HG02943 (cell line): ENCODE results near the gene PPHLN1.
"Not testable (repeated sequence)": the region's sequence is repeated elsewhere in the genome, so short reads cannot be mapped to it uniquely, and the experiment has no call there.

Source experiments
- ATAC-seq: cut with Tn5 transposase; IDR thresholded peaks from one replicate; pipeline ENCODE4 v1.9.1; 2021; ENCODE audit warnings: mild to moderate bottlenecking, low read depth, moderate library complexity; ENCODE audit not compliant: unreplicated experiment

Gene PPHLN1

GRCh38 chr12:42364692-42365091 lies 38.7 kb downstream of the PPHLN1 start:
- no peak for ATAC-seq

- ATAC-seq, result no peak
These were observed 39.5 kb downstream of the PPHLN1 start for GRCh38 chr12:42365486-42365885.

GRCh38 chr12:42370013-42370412 lies 44.0 kb downstream of the PPHLN1 start:
- ATAC-seq, result no peak

GRCh38 chr12:42372154-42372791 lies 46.3 kb downstream of the PPHLN1 start:
- ATAC-seq, result peak; percentile 70

GRCh38 chr12:42373669-42374068 lies 47.7 kb downstream of the PPHLN1 start:
- no peak for ATAC-seq

- ATAC-seq, result no peak
These were observed 54.8 kb downstream of the PPHLN1 start for GRCh38 chr12:42380733-42381132.

- ATAC-seq, result no peak
These were observed 56.2 kb downstream of the PPHLN1 start for GRCh38 chr12:42382013-42382696.

- ATAC-seq, result no peak
These were observed 59.4 kb downstream of the PPHLN1 start for GRCh38 chr12:42385326-42385841.

GRCh38 chr12:42386308-42386707 lies 60.3 kb downstream of the PPHLN1 start:
- no peak for ATAC-seq

- ATAC-seq, result not testable (repeated sequence)
These were observed 62.1 kb downstream of the PPHLN1 start for GRCh38 chr12:42388086-42388485.

GRCh38 chr12:42394429-42394828 lies 68.5 kb downstream of the PPHLN1 start:
- no peak for ATAC-seq

- ATAC-seq, result no peak
These were observed 70.7 kb downstream of the PPHLN1 start for GRCh38 chr12:42396473-42397259.

GRCh38 chr12:42402821-42403411 lies 76.9 kb downstream of the PPHLN1 start:
- no peak for ATAC-seq

- ATAC-seq, result no peak
These were observed 81.3 kb downstream of the PPHLN1 start for GRCh38 chr12:42407306-42407705.

- no peak for ATAC-seq
These were observed 83.5 kb downstream of the PPHLN1 start for GRCh38 chr12:42409471-42409870.

GRCh38 chr12:42410340-42410739 lies 84.4 kb downstream of the PPHLN1 start:
- ATAC-seq, result no peak

- no peak for ATAC-seq
These were observed 94.4 kb downstream of the PPHLN1 start for GRCh38 chr12:42420395-42420794.

GRCh38 chr12:42421844-42422779 lies 96.1 kb downstream of the PPHLN1 start:
- no peak for ATAC-seq

- no peak for ATAC-seq
These were observed 96.8 kb downstream of the PPHLN1 start for GRCh38 chr12:42422785-42423184.

- ATAC-seq, result no peak
These were observed 100.8 kb downstream of the PPHLN1 start for GRCh38 chr12:42426746-42427145.
